Upper lobe of right lung (tissue), 1 donor: ENCODE measurements around the gene ITGA1. TPM values are rescaled to one million over a fixed set of nuclear protein-coding genes. Genes with fewer than 3 reads are reported as not detected.
"Not testable (repeated sequence)": the region's sequence is repeated elsewhere in the genome, so short reads cannot be mapped to it uniquely, and the experiment has no call there.

Source experiments
- ATAC-seq: fragments of 200-7000 bp; cut with Tn5 transposase; one replicate; pipeline ENCODE4 v1.9.1; 2020; ENCODE audit warnings: mild to moderate bottlenecking, moderate library complexity
- DNase-seq: peaks from one replicate; pipeline ENCODE4 v3.0.0-alpha.2; 2020
- H3K27ac ChIP-seq: fragments of 200-600 bp; one replicate; pipeline ENCODE4 v1.8.0; 2022
- H3K27me3 ChIP-seq: fragments of 200-600 bp; one replicate; pipeline ENCODE4 v1.8.0; 2022; ENCODE audit warnings: mild to moderate bottlenecking
- H3K36me3 ChIP-seq: fragments of 200-600 bp; one replicate; pipeline ENCODE4 v1.8.0; 2022
- H3K4me1 ChIP-seq: fragments of 200-600 bp; one replicate; pipeline ENCODE4 v1.8.0; 2022
- H3K4me3 ChIP-seq: fragments of 200-600 bp; one replicate; pipeline ENCODE4 v1.8.0; 2022; ENCODE audit warnings: mild to moderate bottlenecking
- H3K9me3 ChIP-seq: fragments of 200-600 bp; one replicate; pipeline ENCODE4 v1.8.0; 2022
- CTCF ChIP-seq: fragments of 200-600 bp; IDR thresholded peaks from one replicate; pipeline ENCODE4 v1.8.0; 2022; ENCODE audit warnings: antibody characterized with exemption
- intact Hi-C: fragments of 100-400 bp; cut with DNase I; formaldehyde crosslinking; loops from one replicate; pipeline ENCODE4 v1.11.0; 2022
- total RNA-seq: library from RNA; stranded (reverse); fragmentation: NEBNext Ultra II Directional; extraction: Animal tissue kit (Norgen Biotek cat#: 25700); gene quantifications from one replicate; pipeline ENCODE4 v1.2.1, GENCODE V29; 2021
- donor health status: DM: no; HTN: yes; CAD: no; lungs with severe emphysema.

The ITGA1 gene
- total RNA-seq, 1 donor from 2014 or later: 94.8 TPM

- Histone ChIP-seq H3K27ac (no peak overlapping the region), H3K36me3 (no peaks in the 10 kb centered on the region), H3K27me3 (no peaks in the 10 kb centered on the region), H3K4me1 (peaks cover 13% of the 10 kb centered on the region), H3K4me3 (no peak overlapping the region), H3K9me3 (no peaks in the 10 kb centered on the region)
- DNase-seq (no peak), ATAC-seq (no peak)
- intact Hi-C loops: no loop called here
- no peak for TF ChIP-seq CTCF
Measured at GRCh38 chr5:52846182-52846842, 58.6 kb downstream of the ITGA1 start.

GRCh38 chr5:52848688-52849087, 61.0 kb downstream of the ITGA1 start:
- intact Hi-C loops, DNase-seq, H3K9me3 ChIP-seq, H3K27me3 ChIP-seq, H3K4me3 ChIP-seq, H3K36me3 ChIP-seq, H3K27ac ChIP-seq, ATAC-seq: not testable (repeated sequence)
- peaks cover 18% of the 10 kb centered on the region for H3K4me1 ChIP-seq

- no peak for ATAC-seq
- Histone ChIP-seq H3K4me1 (peaks cover 21% of the 10 kb centered on the region), H3K27ac (no peak overlapping the region), H3K9me3 (no peaks in the 10 kb centered on the region), H3K4me3 (no peak overlapping the region), H3K27me3 (no peaks in the 10 kb centered on the region), H3K36me3 (no peaks in the 10 kb centered on the region)
- intact Hi-C loops: no loop called here
- no peak for TF ChIP-seq CTCF
- DNase-seq: no peak
Measured at GRCh38 chr5:52849544-52849943, 61.8 kb downstream of the ITGA1 start.

GRCh38 chr5:52853650-52854049, 65.9 kb downstream of the ITGA1 start:
- no peaks in the 10 kb centered on the region for H3K9me3 ChIP-seq
- peaks cover 17% of the 10 kb centered on the region for H3K4me1 ChIP-seq
- intact Hi-C loops: no loop called here
- H3K4me3 ChIP-seq: no peak overlapping the region
- no peak for TF ChIP-seq CTCF
- no peak overlapping the region for H3K27ac ChIP-seq
- ATAC-seq (no peak), DNase-seq (no peak)
- no peaks in the 10 kb centered on the region for H3K27me3 ChIP-seq
- H3K36me3 ChIP-seq: no peaks in the 10 kb centered on the region

GRCh38 chr5:52854301-52854700, 66.6 kb downstream of the ITGA1 start:
- intact Hi-C loops: no loop called here
- H3K4me3 ChIP-seq: no peak overlapping the region
- TF ChIP-seq CTCF: no peak
- H3K27me3 ChIP-seq: no peaks in the 10 kb centered on the region
- DNase-seq (no peak), ATAC-seq (no peak)
- H3K4me1 ChIP-seq: peaks cover 17% of the 10 kb centered on the region
- H3K36me3 ChIP-seq: no peaks in the 10 kb centered on the region
- H3K9me3 ChIP-seq: no peaks in the 10 kb centered on the region
- H3K27ac ChIP-seq: no peak overlapping the region

- ATAC-seq: no peak
- Histone ChIP-seq H3K4me1 (peaks cover 17% of the 10 kb centered on the region), H3K9me3 (no peaks in the 10 kb centered on the region), H3K27me3 (no peaks in the 10 kb centered on the region), H3K36me3 (no peaks in the 10 kb centered on the region), H3K27ac (no peak overlapping the region), H3K4me3 (no peak overlapping the region)
- intact Hi-C loops: no loop called here
- TF ChIP-seq CTCF: no peak
- DNase-seq: no peak
Measured at GRCh38 chr5:52854949-52855348, 67.2 kb downstream of the ITGA1 start.
